Suppressor macrophage (primary cell): ENCODE results near the gene NXN.
"Not testable (repeated sequence)": the region's sequence is repeated elsewhere in the genome, so short reads cannot be mapped to it uniquely, and the experiment has no call there.

Experiments
- DNase-seq, 4 experiments: peaks; one replicate each; pipeline ENCODE4 v3.0.0-alpha.2; 2020 to 2022

Gene NXN

GRCh38 chr17:825216-825615 is 154.4 kb downstream of the NXN start:
- DNase-seq: no peak

GRCh38 chr17:824378-824777 is 155.2 kb downstream of the NXN start:
- DNase-seq: no peak

DNA sequence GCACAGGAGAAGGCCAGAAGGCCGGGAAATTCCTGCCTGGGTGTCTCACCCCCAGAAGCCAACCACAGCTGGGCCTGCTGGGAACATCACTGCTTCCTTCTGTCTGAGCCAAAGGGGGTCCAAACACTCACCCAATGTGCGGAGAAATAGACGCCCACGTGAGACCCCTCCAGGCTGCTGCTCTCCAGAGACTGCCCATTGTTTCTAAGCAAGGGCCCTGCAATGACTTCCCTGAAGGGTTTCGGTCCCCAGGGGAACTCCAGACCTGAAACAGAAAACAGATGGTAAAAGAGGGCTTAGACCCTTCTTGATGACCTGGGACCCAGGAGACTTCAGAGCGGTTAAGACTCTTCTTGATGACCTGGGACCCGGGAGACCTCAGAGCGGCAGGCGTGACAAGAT is 156.1 kb downstream of the NXN start:
- DNase-seq: no peak

- DNase-seq: no peak
These were observed 160.3 kb downstream of the NXN start for GRCh38 chr17:819251-819650.

DNA sequence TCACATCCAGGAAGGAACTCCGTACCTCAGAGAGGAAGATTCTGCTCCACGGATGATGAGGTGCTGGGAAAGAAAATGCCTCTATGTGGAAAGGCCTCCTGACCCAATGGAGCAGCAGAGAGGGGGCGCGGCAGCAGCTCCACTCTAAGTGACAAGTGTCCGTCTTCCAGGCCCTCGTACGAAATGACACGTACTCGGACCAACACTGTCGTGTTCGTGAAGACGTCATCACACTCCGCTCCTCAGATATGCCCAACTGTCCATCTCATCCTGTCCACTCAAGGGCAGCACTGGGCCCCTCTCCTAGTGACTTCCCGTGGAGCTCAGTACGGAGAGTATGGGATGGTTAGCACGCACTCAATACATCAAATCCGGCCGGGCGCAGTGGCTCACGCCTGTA is 165.2 kb downstream of the NXN start:
- no peak for DNase-seq

DNA sequence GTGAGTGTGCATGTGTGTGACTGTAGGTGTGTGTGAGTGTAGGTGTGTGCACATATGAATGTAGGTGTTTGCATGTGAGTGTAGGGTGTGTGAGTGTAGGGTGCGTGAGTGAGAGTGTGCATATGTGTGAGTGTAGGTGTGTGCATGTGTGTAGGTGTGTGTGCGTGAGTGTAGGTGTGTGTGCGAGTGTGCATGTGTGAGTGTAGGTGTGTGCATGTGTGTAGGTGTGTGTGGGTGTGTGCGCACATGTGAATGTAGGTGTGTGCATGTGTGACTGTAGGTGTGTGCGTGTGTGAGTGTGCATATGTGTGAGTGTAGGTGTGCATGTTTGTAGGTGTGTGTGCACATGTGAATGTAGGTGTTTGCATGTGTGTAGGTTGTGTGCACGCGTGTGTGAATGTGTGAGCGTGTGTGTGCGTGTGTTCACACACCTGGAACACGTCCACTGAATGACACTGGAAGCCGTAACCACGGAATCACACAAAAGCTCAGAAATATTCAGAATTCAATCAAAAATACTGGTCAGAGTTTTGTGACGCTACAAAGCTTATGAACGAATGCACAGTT is 166.9 kb downstream of the NXN start:
- no peak for DNase-seq

DNA sequence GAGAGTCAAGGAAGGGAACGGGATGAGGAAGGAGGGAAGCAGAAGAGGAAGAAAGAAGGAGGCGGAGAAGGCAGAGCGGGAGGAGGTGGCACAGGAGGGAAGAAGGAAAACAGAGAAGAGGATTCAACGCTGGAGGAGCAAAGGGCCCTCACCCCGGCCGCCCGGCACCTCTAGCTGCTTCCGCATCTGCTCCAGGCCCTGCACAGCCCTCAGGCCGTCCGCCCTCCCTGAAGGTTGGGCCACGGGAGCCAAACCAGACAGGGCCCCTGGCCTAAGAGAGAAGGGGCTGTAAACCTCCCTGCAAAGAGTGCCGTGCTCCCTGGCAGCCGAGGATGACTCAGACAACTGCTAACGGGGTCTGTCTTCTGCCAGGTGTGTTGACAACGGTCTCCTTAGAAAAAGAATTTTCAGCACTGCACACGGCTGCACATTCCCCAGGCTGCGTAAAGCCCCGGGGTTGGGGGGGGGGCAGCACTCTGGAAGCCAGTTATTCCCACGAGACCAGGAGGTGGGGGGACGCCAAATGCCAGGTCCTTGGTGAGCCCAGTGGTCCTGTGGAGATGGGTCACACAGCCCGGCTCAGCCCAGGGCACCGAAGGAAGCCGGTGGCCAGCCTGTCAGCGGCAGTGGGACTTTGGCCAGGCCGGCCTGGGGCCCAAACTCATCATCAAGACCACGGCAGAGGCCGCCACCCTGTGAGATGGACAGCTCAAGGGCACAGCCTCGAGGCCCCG is 168.4 kb downstream of the NXN start:
- DNase-seq: no peak

DNA sequence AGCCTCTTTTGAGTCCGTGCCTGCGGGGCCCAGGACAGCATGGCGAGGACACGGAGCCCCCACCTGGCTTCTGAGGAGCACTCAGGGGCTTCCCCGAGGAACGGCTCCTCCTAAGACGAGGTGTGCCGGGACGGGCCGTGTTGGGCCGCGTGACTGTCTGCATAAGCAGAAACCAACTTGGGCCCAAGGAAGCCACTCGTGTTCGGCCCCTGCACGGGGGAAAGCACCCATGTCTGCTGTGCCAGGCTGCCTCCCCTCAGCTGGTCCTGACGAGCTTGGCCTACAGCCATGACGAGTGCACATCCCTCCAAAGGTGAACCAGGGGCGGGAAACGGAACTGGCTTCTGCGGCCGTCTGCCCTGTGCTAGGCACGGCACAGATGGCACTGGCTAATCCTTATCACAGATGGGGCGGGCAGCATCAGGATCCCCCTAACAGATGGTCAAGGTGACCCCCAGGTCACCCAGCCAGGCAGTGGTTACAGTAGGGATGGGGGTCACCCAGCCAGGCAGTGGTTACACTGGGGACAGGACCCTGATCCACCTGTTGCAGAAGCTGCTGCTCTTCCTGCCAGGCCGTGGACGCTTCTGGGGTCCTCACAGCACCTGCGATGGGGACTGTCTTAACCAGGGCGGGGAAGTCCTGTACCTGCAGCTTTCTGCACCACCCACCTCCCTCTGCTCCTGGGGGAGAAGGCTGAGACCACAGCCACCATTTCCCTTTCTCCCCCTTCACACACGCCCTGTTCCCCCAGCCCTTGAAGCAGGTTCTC is 171.9 kb downstream of the NXN start:
- DNase-seq: no peak

DNA sequence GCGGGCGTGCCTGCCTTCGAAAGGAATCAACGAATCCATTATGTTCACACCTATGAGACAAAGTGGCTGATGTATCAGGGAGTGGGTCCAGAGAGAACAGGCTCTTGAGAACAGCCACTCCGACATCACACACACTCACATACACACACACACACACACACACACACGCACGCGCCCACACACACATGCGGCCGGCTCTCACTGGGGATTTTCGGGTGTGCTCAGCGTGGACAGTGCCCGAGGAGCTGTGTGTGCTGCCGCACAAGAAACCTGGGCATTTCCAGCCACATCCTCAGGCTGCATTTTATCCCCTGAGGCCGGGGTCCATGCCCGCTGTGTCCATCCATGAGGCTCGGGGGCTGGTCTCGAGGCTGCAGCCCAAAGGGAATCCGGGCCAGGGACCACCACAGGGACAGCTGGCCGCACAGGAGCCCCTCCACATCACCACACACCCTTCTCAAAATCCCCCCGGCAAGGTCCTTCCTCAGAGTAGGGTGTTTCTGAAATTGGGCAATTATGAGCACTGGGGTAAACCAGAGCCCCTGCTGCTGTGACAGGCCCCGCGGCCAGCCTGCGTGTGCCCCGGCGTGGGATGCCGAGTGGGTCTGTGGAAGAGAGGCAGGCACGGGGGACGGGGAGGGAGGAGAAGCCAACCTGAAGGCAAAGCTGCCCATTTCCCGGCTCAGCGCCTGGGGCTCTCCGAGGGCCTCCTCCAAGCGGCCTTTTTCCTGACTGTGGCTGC is 172.6 kb downstream of the NXN start:
- no peak for DNase-seq

DNA sequence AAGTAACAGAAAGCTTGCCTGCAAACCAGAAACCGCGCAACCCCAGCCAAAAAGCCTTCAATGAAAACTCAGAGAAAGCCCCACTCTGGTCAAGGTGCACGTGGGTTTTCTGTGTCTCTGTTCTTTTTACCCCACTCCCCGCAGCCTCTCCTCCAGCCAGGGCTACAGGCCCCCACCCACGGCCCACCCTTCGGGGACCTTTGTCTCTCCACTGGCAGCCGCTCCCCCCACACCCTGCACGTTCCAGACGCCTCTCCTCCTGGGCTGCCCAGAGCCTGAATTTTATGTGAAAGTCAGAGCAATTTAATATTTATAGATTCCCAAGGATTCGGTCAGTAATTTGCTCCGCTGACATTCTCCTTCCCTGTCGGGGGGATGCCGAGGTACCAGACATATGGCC is 173.2 kb downstream of the NXN start:
- DNase-seq: no peak

DNA sequence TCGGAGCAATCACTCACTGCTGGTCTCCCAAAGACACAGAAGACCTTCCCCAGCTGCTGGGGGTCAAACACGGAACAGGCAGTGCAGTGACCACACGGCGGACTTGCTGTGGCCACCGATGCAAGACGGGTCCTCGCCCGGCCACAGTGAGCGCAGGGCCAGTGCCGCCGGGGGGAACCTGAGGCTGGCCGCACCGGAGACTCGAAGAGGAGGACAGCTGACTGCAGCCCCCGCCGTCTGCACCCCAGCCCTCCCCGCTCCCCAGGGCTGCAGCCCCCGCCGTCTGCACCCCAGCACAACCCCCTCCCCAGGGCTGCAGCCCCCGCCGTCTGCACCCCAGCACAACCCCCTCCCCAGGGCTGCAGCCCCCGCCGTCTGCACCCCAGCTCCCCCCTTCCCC is 173.7 kb downstream of the NXN start:
- not testable (repeated sequence) for DNase-seq

DNA sequence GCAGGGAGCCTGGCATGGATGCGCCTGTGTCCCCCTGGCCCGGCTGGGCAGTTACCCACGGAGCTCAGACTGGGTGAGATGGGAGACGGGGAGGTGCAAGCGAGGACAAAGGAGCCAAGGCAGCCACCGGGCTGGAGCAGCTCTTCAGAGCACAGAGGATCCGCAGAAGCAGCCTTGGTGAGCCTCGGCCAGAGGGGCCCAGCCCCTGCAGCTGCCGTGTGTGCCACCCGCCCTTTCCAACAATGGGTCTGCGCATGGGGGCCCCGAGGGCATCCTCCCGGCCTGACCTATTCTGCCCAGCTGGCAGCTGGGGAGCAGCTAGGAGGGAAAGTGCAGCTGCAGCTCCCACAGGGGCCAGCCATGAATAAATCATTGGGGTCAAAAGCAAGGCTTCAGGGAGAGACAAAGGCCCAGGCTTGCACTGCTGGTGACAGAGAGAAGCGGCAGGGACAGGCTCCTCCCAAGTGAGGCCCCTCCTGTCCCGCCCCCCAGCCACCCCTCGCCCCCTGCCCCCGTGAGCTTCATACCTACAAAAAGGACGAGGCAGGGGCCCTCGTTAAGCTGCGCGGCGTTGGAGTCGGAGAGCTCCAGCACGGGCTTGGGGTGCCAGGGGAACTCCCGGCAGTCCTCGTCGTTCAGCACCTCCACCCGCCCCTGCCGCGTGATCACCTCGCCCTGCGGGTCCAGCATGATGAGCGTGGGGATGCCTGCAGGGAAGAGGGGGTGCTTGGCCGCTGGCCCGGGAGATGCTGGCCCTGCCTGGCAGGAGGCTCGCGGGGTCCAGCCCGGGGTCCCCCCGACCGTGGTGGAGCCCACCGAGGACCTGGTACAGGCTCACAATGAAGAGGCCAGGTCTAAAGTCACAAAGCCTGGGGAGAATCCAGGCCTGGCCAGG is 174.8 kb downstream of the NXN start:
- no peak for DNase-seq

DNA sequence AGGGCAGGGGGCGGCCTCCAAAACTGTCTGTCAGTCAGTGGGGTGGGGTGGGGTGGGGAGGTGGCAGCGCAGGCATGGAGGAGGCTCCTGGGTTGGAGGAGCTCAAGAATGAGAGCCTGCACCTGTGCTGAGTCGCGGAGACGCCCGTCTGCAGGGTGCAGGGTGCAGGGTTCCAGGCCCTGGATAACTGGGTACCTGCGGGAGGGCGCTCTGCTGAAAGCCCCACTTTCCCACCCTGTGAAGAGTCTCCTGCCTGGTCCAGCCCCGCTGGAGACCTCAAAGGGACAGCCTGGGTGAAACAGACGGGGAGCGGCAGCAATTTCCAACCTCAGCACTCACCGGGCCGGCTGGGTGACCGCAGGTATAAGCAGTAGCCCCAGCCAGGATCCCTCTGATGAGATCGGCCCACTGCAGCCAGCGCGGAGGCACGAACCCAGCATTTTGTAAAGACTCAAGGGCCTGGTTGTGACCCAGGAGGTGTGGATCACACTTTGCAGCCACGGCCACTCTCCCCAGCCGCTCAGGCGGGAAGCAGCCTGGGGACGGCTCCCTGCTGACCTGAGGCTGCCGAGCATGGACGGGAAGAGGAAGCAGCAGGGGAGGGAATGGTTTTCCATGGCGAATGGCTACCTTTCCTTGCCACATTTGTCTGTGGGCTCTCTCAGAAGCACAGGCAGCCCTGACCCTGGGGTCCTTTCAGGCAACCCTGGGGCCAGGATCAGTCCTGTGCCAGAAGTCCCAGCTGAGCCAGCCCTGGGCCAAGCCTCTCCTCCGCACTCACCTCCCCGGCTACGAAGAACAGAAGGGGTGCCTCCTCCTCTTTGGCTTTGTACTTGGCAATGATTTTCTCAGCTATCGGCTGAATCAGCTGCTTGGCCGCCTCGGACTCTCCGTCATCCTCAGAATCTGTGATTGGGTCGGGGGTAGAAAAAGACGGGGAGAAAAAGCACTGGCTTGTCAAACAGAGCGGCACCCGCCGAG is 176.4 kb downstream of the NXN start:
- no peak for DNase-seq

DNA sequence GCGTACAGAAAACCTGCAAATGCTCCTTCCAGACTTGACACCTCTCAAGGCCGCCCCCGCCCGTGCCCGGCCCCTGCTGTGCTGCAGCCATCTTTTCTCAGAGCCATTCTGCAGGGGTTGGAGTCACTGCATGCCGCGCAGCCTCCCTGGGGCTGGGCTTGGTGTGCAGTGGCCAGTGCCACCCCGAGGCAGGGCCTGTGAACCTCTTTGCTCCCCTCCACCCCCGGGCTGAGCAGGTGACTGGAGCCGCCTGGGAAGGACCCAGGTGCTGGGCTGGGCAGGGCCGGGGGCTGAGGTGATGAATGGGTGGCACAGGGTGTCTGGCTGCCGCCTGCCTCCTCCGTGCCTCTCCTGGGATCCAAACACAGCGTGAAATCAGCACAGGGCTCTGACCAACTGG is 177.1 kb downstream of the NXN start:
- DNase-seq: no peak

- no peak for DNase-seq
These were observed 177.9 kb downstream of the NXN start for GRCh38 chr17:801660-802059.

DNA sequence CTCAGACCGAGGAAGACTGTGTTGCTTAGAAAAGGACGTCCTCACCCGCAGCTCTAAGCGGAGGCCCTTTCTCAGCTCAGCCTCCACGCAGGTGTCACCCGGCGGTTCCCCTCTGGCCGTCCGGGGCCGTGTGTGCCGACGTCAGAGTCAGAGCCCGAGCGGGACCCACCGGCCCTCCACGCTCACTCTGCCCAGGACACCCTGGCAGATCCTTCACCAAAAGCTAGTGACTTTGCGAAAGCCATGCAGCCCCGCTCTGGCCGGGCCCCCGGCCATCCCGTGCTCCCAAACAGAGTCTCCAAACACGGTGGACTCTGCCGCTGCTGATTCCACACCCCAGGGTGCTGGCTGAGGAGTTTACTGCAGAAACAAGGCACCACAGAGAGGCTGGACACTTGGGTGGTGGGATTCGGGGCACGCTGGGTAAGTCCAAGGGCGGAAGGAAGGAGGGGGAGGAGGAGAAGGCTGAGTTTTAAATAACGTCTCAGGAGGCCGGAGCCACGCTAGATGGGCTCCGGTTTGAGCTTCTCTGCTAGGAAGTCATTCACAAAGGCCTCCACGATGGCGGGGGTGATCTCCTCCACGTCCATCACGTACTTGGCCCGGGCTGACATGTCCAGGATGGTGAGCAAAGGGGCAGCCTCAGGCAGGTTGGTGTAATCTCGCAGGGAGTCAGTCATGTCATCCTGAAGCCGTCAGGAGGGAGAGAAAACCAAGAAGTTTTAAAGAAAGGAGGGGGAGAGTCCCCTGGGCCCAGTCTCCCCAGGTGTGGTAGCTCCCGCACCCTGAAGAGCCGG is 178.9 kb downstream of the NXN start:
- no peak for DNase-seq

DNA sequence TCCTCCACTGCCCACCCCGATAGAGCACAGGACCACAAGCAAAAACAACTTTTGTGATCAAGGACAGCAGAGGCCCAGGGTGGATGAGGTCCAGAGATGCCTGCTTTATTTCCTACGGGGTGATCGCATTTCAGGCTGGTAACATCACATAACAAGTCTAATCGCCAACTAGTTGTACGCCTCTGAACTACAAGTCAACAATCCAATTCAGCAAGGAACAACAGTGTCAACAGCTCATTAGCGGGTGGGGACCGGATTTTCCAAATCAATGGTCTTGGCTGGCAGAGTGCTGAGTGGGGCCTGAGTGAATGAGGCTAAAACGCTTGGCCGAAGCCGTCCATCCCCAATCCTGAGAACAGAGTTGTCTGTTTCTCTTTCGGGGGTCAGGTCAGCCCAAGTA is 180.3 kb downstream of the NXN start:
- DNase-seq: no peak

DNA sequence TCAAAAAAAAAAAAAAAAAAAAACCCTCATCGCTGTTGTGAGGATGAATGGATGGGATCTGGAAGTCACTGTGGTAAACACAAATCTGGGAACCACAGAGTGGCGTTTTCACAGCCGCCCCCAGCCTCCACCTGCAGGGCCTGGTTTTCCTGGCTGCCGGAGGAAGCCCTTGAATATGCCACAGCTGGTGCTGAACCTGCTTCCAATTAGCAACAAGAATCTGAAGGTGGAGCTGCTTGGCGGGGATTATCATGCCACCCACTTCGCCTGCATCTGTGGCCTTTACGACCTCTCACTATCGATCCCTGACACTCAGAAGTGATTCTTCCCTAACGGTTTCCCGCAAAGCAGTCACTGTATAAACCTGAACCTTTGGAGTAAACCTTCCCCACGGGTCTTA is 181.3 kb downstream of the NXN start:
- DNase-seq: no peak

GRCh38 chr17:797236-797840 is 182.2 kb downstream of the NXN start:
- DNase-seq: no peak

- no peak for DNase-seq
These were observed 183.0 kb downstream of the NXN start for GRCh38 chr17:796609-797008.
